GM12878 (cell line): ENCODE results near the gene RGS14. TPM values are rescaled to one million over a fixed set of nuclear protein-coding genes. Genes with fewer than 3 reads are reported as not detected.

Experiments
- ATAC-seq: fragments of 200-7000 bp; cut with Tn5 transposase; 3 replicates; pipeline ENCODE4 v1.9.1; 2020; ENCODE audit warnings: mild to moderate bottlenecking, moderate library complexity
- BruUV-seq: library from RNA; stranded (reverse); fragments of 400-500 nt; replicated peaks from 2 replicates; lab custom pipeline; 2021; lab: Mats Ljungman, UMichigan
- CTCF ChIA-PET: fragments of 300-600 bp; sonication (Branson Sonifier 250); formaldehyde crosslinking; extraction: SDS; loops from one replicate; lab custom pipeline; 2021; ENCODE audit warnings: inconsistent platforms; lab: Yijun Ruan, JAX
- POLR2A ChIA-PET: fragments of 350-600 bp; formaldehyde crosslinking; extraction: SDS; loops from one replicate; lab custom pipeline; 2021; ENCODE audit warnings: inconsistent platforms; lab: Charles Lee
- RAD21 ChIA-PET: fragments of 300-600 bp; sonication (Branson Sonifier 250); formaldehyde crosslinking; loops from one replicate; lab custom pipeline; 2023; ENCODE audit warnings: antibody characterized with exemption; ENCODE audit not compliant: unreplicated experiment; lab: Charles Lee
- SMC1A ChIA-PET: fragments of 300-600 bp; sonication (Branson Sonifier 250); formaldehyde crosslinking; loops from one replicate; lab custom pipeline; 2023; ENCODE audit not compliant: unreplicated experiment, uncharacterized antibody; lab: Charles Lee
- DNase-seq: peaks from one replicate; pipeline ENCODE4 v3.0.0-alpha.2; 2011; ENCODE audit warnings: low read depth, low spot score
- FAIRE-seq: peaks from 3 replicates; lab custom pipeline; 2011; peaks lifted over from hg19 to GRCh38; lab: Jason Lieb, UNC
- H2AFZ ChIP-seq: 2 replicates; pipeline ENCODE4 v1.6.0; 2011; ENCODE audit warnings: low read depth, low read length, control low read depth; ENCODE audit not compliant: control insufficient read depth
- H3K27ac ChIP-seq: 2 replicates; pipeline ENCODE4 v1.5.1; 2011; ENCODE audit warnings: control low read depth; ENCODE audit not compliant: control insufficient read depth, insufficient read depth
- H3K27me3 ChIP-seq, 2 experiments: replicated peaks in 1 of 2; 2 replicates each; pipeline versions ENCODE4 v1.6.0 to v1.6.1; 2011; ENCODE audit warnings: low read length in 1 of 2; ENCODE audit not compliant: control insufficient read depth in 2 of 2, insufficient read depth in 2 of 2
- H3K36me3 ChIP-seq, 2 experiments: 2 replicates each; pipeline ENCODE4 v1.5.1; 2011; ENCODE audit warnings: low read length in 1 of 2; ENCODE audit not compliant: control insufficient read depth in 2 of 2, insufficient read depth in 2 of 2
- H3K4me1 ChIP-seq: 2 replicates; pipeline ENCODE4 v1.6.1; 2011; ENCODE audit warnings: mild to moderate bottlenecking, low read length, moderate library complexity, mixed read lengths; ENCODE audit not compliant: control insufficient read depth, insufficient read depth
- H3K4me2 ChIP-seq: 2 replicates; pipeline ENCODE4 v1.6.0; 2011; ENCODE audit warnings: control low read depth; ENCODE audit not compliant: control insufficient read depth, insufficient read depth
- H3K4me3 ChIP-seq: fragments of 200-600 bp; sonication (generic); 2 replicates; pipeline ENCODE4 v1.5.1; 2016
- H3K79me2 ChIP-seq: 2 replicates; pipeline ENCODE4 v1.6.0; 2011; ENCODE audit warnings: low read length; ENCODE audit not compliant: control insufficient read depth, insufficient read depth
- H3K9ac ChIP-seq: 2 replicates; pipeline ENCODE4 v1.8.0; 2011; ENCODE audit warnings: low read length, control low read depth, mixed read lengths; ENCODE audit not compliant: control insufficient read depth, insufficient read depth
- H3K9me3 ChIP-seq: replicated peaks from 3 replicates; pipeline ENCODE4 v1.5.1; 2011; ENCODE audit warnings: mild to moderate bottlenecking, low read length; ENCODE audit not compliant: control insufficient read depth, insufficient read depth
- H4K20me1 ChIP-seq: 2 replicates; pipeline ENCODE4 v1.6.0; 2011; ENCODE audit not compliant: control insufficient read depth, insufficient read depth
- ASH2L ChIP-seq: fragments of 300-600, 200-600 bp; sonication (generic); IDR thresholded peaks from 2 replicates; pipeline ENCODE4 v1.6.1; 2017; ENCODE audit warnings: low read depth, mild to moderate bottlenecking, borderline replicate concordance
- ATF7 ChIP-seq: fragments of 450-650 bp; IDR thresholded peaks from 2 replicates; pipeline ENCODE4 v1.6.1; 2016; ENCODE audit warnings: low read depth, mild to moderate bottlenecking
- BCL3 ChIP-seq: IDR thresholded peaks from 2 replicates; pipeline ENCODE4 v1.6.1; 2011; ENCODE audit warnings: borderline replicate concordance, low read depth, mild to moderate bottlenecking, moderate library complexity, low read length; ENCODE audit not compliant: insufficient read depth, poor library complexity, severe bottlenecking
- BHLHE40 ChIP-seq, 2 experiments: fragments of 450-650 bp in 1 of 2; IDR thresholded peaks; 2 replicates each; pipeline ENCODE4 v1.6.1; 2011 to 2017; ENCODE audit warnings: low read depth in 2 of 2, borderline replicate concordance in 1 of 2, improper control_type of control experiment in 1 of 2, low read length in 1 of 2, mild to moderate bottlenecking in 1 of 2
- CEBPB ChIP-seq, 2 experiments: fragments of 150-350 bp in 1 of 2; IDR thresholded peaks; 2 replicates each; pipeline ENCODE4 v1.6.1; 2012 to 2014; ENCODE audit warnings: low read depth in 2 of 2, low read length in 2 of 2, borderline replicate concordance in 1 of 2, inconsistent platforms in 1 of 2
- CREB1 ChIP-seq: IDR thresholded peaks from 2 replicates; pipeline ENCODE4 v1.6.1; 2012; ENCODE audit warnings: low read depth, mild to moderate bottlenecking, inconsistent platforms
- E2F8 ChIP-seq: fragments of 450-650 bp; IDR thresholded peaks from 2 replicates; pipeline ENCODE4 v1.6.1; 2018; ENCODE audit warnings: mild to moderate bottlenecking, low read depth, moderate library complexity; ENCODE audit not compliant: partially characterized antibody
- ELK1 ChIP-seq: IDR thresholded peaks from 2 replicates; pipeline ENCODE4 v1.6.1; 2012; ENCODE audit warnings: low read depth, low read length, improper control_type of control experiment
- ESRRA ChIP-seq: IDR thresholded peaks from 2 replicates; pipeline ENCODE4 v1.6.1; 2012; ENCODE audit warnings: mild to moderate bottlenecking, low read length, improper control_type of control experiment
- PAX8 ChIP-seq: fragments of 450-650 bp; IDR thresholded peaks from 2 replicates; pipeline ENCODE4 v1.6.1; 2017; ENCODE audit warnings: mild to moderate bottlenecking, moderate library complexity
- PML ChIP-seq: IDR thresholded peaks from 2 replicates; pipeline ENCODE4 v1.6.1; 2012; ENCODE audit warnings: low read length, inconsistent platforms
- POLR2AphosphoS2 ChIP-seq: IDR thresholded peaks from 2 replicates; pipeline ENCODE4 v1.6.1; 2011; ENCODE audit warnings: low read depth, mild to moderate bottlenecking, low read length, improper control_type of control experiment, moderate library complexity
- RUNX3 ChIP-seq: IDR thresholded peaks from 2 replicates; pipeline ENCODE4 v1.6.1; 2012; ENCODE audit warnings: low read length, inconsistent platforms
- SREBF2 ChIP-seq: IDR thresholded peaks from 2 replicates; pipeline ENCODE4 v1.6.1; 2012; ENCODE audit warnings: mild to moderate bottlenecking, low read length
- SUPT20H ChIP-seq: IDR thresholded peaks from 2 replicates; pipeline ENCODE4 v1.6.1; 2011; ENCODE audit warnings: low read depth, mild to moderate bottlenecking, low read length, moderate library complexity, borderline replicate concordance; ENCODE audit not compliant: control insufficient read depth
- ZNF274 ChIP-seq: IDR thresholded peaks from one replicate; pipeline ENCODE4 v1.8.0; 2011; ENCODE audit not compliant: insufficient read length, insufficient read depth
- ZSCAN29 ChIP-seq: fragments of 450-650 bp; IDR thresholded peaks from 2 replicates; pipeline ENCODE4 v1.6.1; 2017; ENCODE audit warnings: mild to moderate bottlenecking, moderate library complexity
- WGBS: methylation state at CpG from one replicate; pipeline ENCODE4 v1.1.6; 2016; ENCODE audit warnings: low lambda C conversion rate; ENCODE audit not compliant: insufficient replicate concordance, insufficient coverage; ENCODE audit errors: missing lambda C conversion rate; 5-methylcytosine and 5-hydroxymethylcytosine counted together
- in situ Hi-C: fragments of 300-500 bp; cut with MboI; formaldehyde crosslinking; loops from 9 replicates; pipeline ENCODE4 v1.14.3; 2018; ENCODE audit warnings: mixed read lengths
- intact Hi-C: fragments of 100-400 bp; cut with micrococcal nuclease; formaldehyde crosslinking; loops from one replicate; pipeline ENCODE4 v1.14.2; 2022; ENCODE audit not compliant: unreplicated experiment
- polyA plus RNA-seq, 11 experiments: library from polyadenylated mRNA; depleted of rRNA in 4 of 11; unstranded in 6 of 11; stranded (reverse) in 5 of 11; fragments of >200 nt; fragmentation: Nextera tagmentation in 4 of 11; fragmentation: Illumina TruSeq in 1 of 11; extraction: Ambion mirVana in 4 of 11; extraction: Trizol in 1 of 11; gene quantifications; 1 replicate in 1 of 11; 2 replicates in 10 of 11; pipeline versions ENCODE4 v1.2.1 to v1.2.3, GENCODE V29; 2011 to 2016; ENCODE audit warnings: inconsistent platforms in 2 of 11, missing spikeins in 2 of 11, low read depth in 1 of 11
- total RNA-seq, 4 experiments: library from RNA; depleted of rRNA in 3 of 4; stranded (reverse); fragments of >200 nt in 3 of 4; fragmentation: Illumina TruSeq in 1 of 4; extraction: Trizol in 1 of 4; gene quantifications; 2 replicates each; pipeline versions ENCODE4 v1.2.1 to v1.2.3, GENCODE V29; 2013 to 2021

RGS14 gene
- total and polyA plus RNA-seq, 10 of the 15 experiments (the other 5 are each of a cell fraction or from before 2014, with no cell fraction given), result 0.19 to 88.7 (median 54.8) TPM

- in situ Hi-C loops, result no loop called here
- POLR2A ChIA-PET, result interaction anchor here (0.6 to 3.2 kb wide), 7 partner anchors 9 to 157 kb away, joined by 3 to 22 read pairs (median 5); no protein-coding TSS in a partner anchor
- WGBS, result 10% methylated on average over 55 of the region's 55 CpGs
- SMC1A ChIA-PET, result interaction anchor here (1.0 to 3.4 kb wide), 11 partner anchors 9 to 52 kb away, joined by 3 to 20 read pairs (median 5); no protein-coding TSS in a partner anchor
- intact Hi-C loops, result no loop called here
- ATAC-seq (peak; percentile 99), FAIRE-seq (peak; percentile 94), DNase-seq (peak; percentile 93)
- Histone ChIP-seq H4K20me1 (0 out of 2 replicates have a peak, but pooled peaks cover 3% of the 10 kb centered on the region), H3K4me3 (peak within 1 kb of the TSS; percentile 98), H2AFZ (peak within 1 kb of the TSS; percentile 86), H3K9ac (peak within 1 kb of the TSS; percentile 91), H3K9me3 (peaks cover 3% of the 10 kb centered on the region; the same call in 1 of the 3 replicates), H3K4me2 (peak within 1 kb of the TSS; percentile 90), H3K79me2 (peaks cover 41% of the 10 kb centered on the region), H3K27ac (peak within 1 kb of the TSS; percentile 89), H3K36me3 (peaks cover 0 to 11% of the 10 kb centered on the region in 2 experiments; a peak in 1 of 4 replicates), H3K27me3 (no peaks in the 10 kb centered on the region), H3K4me1 (peaks cover 21% of the 10 kb centered on the region)
- RAD21 ChIA-PET, result interaction anchor here (0.8 to 2.9 kb wide), 9 partner anchors 10 to 104 kb away, joined by 3 to 20 read pairs (median 4); no protein-coding TSS in a partner anchor
- BruUV-seq, result TSS peak; percentile 84
- CTCF ChIA-PET, result interaction anchor here (0.7 to 7.2 kb wide), 17 partner anchors 9 to 159 kb away, joined by 3 to 46 read pairs (median 6); no protein-coding TSS in a partner anchor
- TF ChIP-seq BCL3 (no peak), CEBPB (IDR thresholded peaks at IDR 0.05; ENCODE audit: borderline replicate concordance in 1 of 2, low read depth in 2 of 2, low read length in 2 of 2) (no peak), E2F8 (peak; percentile 99), ZSCAN29 (no peak), ZNF274 (no peak), CREB1 (peak; percentile 82), POLR2AphosphoS2 (peak; percentile 57), PAX8 (no peak), RUNX3 (peak; percentile 69), SUPT20H (no peak), ATF7 (peak; percentile 57), BHLHE40 (IDR thresholded peaks at IDR 0.05; ENCODE audit: borderline replicate concordance in 1 of 2, low read depth in 2 of 2, low read length in 1 of 2) (peak; percentile 23 to 64; a peak in 2 of 4 replicates), PML (peak; percentile 80; the same call in 1 of the 2 replicates), ELK1 (peak; percentile 91), ESRRA (no peak), SREBF2 (peak; percentile 28; the same call in 1 of the 2 replicates), ASH2L (0 out of 2 replicates have a peak, but pooled peaks have one; percentile 50)
These were observed 6.1 kb upstream of the RGS14 start, which contains the start of gene LMAN2 for GRCh38 chr5:177351392-177352329. Gene LMAN2 (minus strand): TSS chr5:177351668. CDS start chr5:177351647, 21 bp downstream.
